Fibroblast of gingiva (primary cell): ENCODE measurements around the gene FREM3.
"Not testable (repeated sequence)": the region's sequence is repeated elsewhere in the genome, so short reads cannot be mapped to it uniquely, and the experiment has no call there.

ENCODE experiments used
- DNase-seq: peaks from one replicate; pipeline ENCODE4 v3.0.0-alpha.2; 2011; ENCODE audit warnings: low read depth

Gene FREM3

GRCh38 chr4:143581331-143581946 lies 119.0 kb downstream of the FREM3 start:
- DNase-seq = no peak

GRCh38 chr4:143575331-143575730 lies 125.1 kb downstream of the FREM3 start:
- no peak for DNase-seq

- no peak for DNase-seq
These were observed 136.0 kb downstream of the FREM3 start for GRCh38 chr4:143564472-143564871.

- no peak for DNase-seq
These were observed 140.7 kb downstream of the FREM3 start for GRCh38 chr4:143559757-143560147.

GRCh38 chr4:143558823-143559756 lies 141.4 kb downstream of the FREM3 start:
- peak; percentile 62 for DNase-seq

- DNase-seq = no peak
These were observed 142.2 kb downstream of the FREM3 start for GRCh38 chr4:143558286-143558685.

- DNase-seq = no peak
These were observed 144.8 kb downstream of the FREM3 start for GRCh38 chr4:143555676-143556075.

GRCh38 chr4:143554728-143555597 lies 145.5 kb downstream of the FREM3 start:
- no peak for DNase-seq

- DNase-seq = no peak
These were observed 150.5 kb downstream of the FREM3 start for GRCh38 chr4:143549928-143550327.

- DNase-seq = no peak
These were observed 160.8 kb downstream of the FREM3 start for GRCh38 chr4:143539670-143540023.

- DNase-seq = no peak
These were observed 161.4 kb downstream of the FREM3 start for GRCh38 chr4:143538979-143539669.

GRCh38 chr4:143531788-143532491 lies 168.5 kb downstream of the FREM3 start:
- peak; percentile 5 for DNase-seq

- peak; percentile 2 for DNase-seq
These were observed 169.1 kb downstream of the FREM3 start for GRCh38 chr4:143531380-143531779.

- not testable (repeated sequence) for DNase-seq
These were observed 172.4 kb downstream of the FREM3 start for GRCh38 chr4:143528046-143528445.
